A673 (cell line): ENCODE measurements around the gene SARDH.

Experiments used
- EZH2 ChIP-seq: fragments of 200-600 bp; sonication (generic); IDR thresholded peaks from 2 replicates; pipeline ENCODE4 v1.6.1; 2017; ENCODE audit warnings: borderline replicate concordance, low read depth, mild to moderate bottlenecking, mixed read lengths, antibody characterized with exemption, low read length; ENCODE audit not compliant: poor library complexity, severe bottlenecking
- TF ChIP-seq, protein P1 (sequence below): fragments of 300-800, 200-600 bp; sonication (generic); conservative IDR thresholded peaks from 2 replicates; pipeline ENCODE4 v1.5.1; 2017; ENCODE audit warnings: low read depth, mild to moderate bottlenecking, antibody characterized with exemption, low read length, moderate library complexity, mixed read lengths

DNA sequence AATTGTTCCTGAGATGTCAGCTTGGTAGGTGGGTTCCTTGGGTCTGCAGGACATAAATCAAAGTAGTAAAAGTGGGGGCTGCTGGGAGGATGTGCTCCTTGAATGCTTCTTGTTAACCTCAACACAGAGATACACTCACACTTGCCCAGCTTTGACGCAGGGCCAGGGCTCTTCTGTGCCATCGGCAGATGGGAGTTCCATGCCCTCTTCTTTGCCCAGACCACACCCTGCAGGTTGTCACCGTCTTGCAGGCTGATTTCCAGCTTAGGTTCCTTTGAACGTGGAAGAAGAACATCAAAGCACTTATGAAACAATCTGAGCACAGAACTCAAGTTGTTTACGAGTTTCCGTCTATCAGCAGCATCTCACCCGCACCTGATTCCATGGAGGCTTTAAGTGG lies 91.0 kb downstream of the SARDH start:
- TF ChIP-seq, protein P1, sequence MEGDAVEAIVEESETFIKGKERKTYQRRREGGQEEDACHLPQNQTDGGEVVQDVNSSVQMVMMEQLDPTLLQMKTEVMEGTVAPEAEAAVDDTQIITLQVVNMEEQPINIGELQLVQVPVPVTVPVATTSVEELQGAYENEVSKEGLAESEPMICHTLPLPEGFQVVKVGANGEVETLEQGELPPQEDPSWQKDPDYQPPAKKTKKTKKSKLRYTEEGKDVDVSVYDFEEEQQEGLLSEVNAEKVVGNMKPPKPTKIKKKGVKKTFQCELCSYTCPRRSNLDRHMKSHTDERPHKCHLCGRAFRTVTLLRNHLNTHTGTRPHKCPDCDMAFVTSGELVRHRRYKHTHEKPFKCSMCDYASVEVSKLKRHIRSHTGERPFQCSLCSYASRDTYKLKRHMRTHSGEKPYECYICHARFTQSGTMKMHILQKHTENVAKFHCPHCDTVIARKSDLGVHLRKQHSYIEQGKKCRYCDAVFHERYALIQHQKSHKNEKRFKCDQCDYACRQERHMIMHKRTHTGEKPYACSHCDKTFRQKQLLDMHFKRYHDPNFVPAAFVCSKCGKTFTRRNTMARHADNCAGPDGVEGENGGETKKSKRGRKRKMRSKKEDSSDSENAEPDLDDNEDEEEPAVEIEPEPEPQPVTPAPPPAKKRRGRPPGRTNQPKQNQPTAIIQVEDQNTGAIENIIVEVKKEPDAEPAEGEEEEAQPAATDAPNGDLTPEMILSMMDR, result no peak
- no peak for TF ChIP-seq EZH2
